GM23248 (cell line): ENCODE results near the gene BCKDK. TPM values are rescaled to one million over a fixed set of nuclear protein-coding genes. Genes with fewer than 3 reads are reported as not detected.

Experiments
- DNase-seq: peaks from one replicate; pipeline ENCODE4 v3.0.0-alpha.2; 2015
- H2AFZ ChIP-seq: fragments of 200-600 bp; sonication (generic); 2 replicates; pipeline ENCODE4 v1.6.1; 2016; ENCODE audit warnings: antibody characterized with exemption
- H3F3A ChIP-seq: fragments of 200-600 bp; sonication (generic); 2 replicates; pipeline ENCODE4 v1.6.1; 2016; ENCODE audit warnings: mild to moderate bottlenecking, antibody characterized with exemption, mixed run types; ENCODE audit not compliant: insufficient read depth
- H3K27ac ChIP-seq: fragments of 200-600 bp; sonication (generic); 2 replicates; pipeline ENCODE4 v1.5.1; 2016; ENCODE audit warnings: mild to moderate bottlenecking
- H3K27me3 ChIP-seq: fragments of 200-600 bp; sonication (generic); replicated peaks from 2 replicates; pipeline ENCODE4 v1.6.1; 2016; ENCODE audit warnings: mild to moderate bottlenecking; ENCODE audit not compliant: insufficient read depth
- H3K36me3 ChIP-seq: fragments of 200-600 bp; sonication (generic); 2 replicates; pipeline ENCODE4 v1.6.1; 2016; ENCODE audit warnings: low read depth, mild to moderate bottlenecking
- H3K4me1 ChIP-seq: fragments of 200-600 bp; sonication (generic); 2 replicates; pipeline ENCODE4 v1.6.1; 2016; ENCODE audit warnings: mild to moderate bottlenecking; ENCODE audit not compliant: insufficient read depth
- H3K4me2 ChIP-seq: fragments of 200-600 bp; sonication (generic); one replicate; pipeline ENCODE4 v1.6.1; 2016; ENCODE audit warnings: mild to moderate bottlenecking; ENCODE audit not compliant: unreplicated experiment
- H3K4me3 ChIP-seq: fragments of 200-600 bp; sonication (generic); 2 replicates; pipeline ENCODE4 v1.5.1; 2016; ENCODE audit warnings: mild to moderate bottlenecking
- H3K79me2 ChIP-seq: fragments of 200-600 bp; sonication (generic); 2 replicates; pipeline ENCODE4 v1.6.1; 2016; ENCODE audit warnings: mild to moderate bottlenecking; ENCODE audit not compliant: insufficient read depth
- H3K9ac ChIP-seq: fragments of 200-600 bp; sonication (generic); 2 replicates; pipeline ENCODE4 v1.6.1; 2016; ENCODE audit warnings: mild to moderate bottlenecking
- H3K9me2 ChIP-seq: fragments of 200-600 bp; sonication (generic); 2 replicates; pipeline ENCODE4 v1.6.1; 2016; ENCODE audit warnings: mixed run types, mild to moderate bottlenecking, moderate library complexity; ENCODE audit not compliant: insufficient read depth
- H3K9me3 ChIP-seq: fragments of 200-600 bp; sonication (generic); one replicate; pipeline ENCODE4 v1.6.1; 2017; ENCODE audit warnings: low read depth
- H4K20me1 ChIP-seq: fragments of 200-600 bp; sonication (generic); 2 replicates; pipeline ENCODE4 v1.6.0; 2016; ENCODE audit not compliant: insufficient read depth
- EZH2 ChIP-seq: fragments of 200-600 bp; sonication (generic); IDR thresholded peaks from 2 replicates; pipeline ENCODE4 v1.6.1; 2018; ENCODE audit warnings: antibody characterized with exemption, mild to moderate bottlenecking; ENCODE audit not compliant: insufficient read depth, poor library complexity, severe bottlenecking
- EZH2phosphoT487 ChIP-seq: fragments of 200-600 bp; sonication (generic); IDR thresholded peaks from 2 replicates; pipeline ENCODE4 v1.6.1; 2018; ENCODE audit warnings: antibody characterized with exemption, moderate library complexity, mild to moderate bottlenecking, low read depth; ENCODE audit not compliant: insufficient read depth
- WGBS, 2 experiments: methylation state at CpG; one replicate each; pipeline ENCODE4 v1.1.6; 2015 to 2017; ENCODE audit warnings: low lambda C conversion rate in 2 of 2, low coverage in 1 of 2; ENCODE audit errors: missing lambda C conversion rate in 2 of 2; 5-methylcytosine and 5-hydroxymethylcytosine counted together
- in situ Hi-C: fragments of 300-500 bp; cut with MboI; formaldehyde crosslinking; loops from 2 replicates; pipeline ENCODE4 v1.15.0; 2020
- polyA plus RNA-seq: library from polyadenylated mRNA; unstranded; fragments of >200 nt; fragmentation: Nextera tagmentation; extraction: Ambion mirVana; gene quantifications from 2 replicates; pipeline ENCODE4 v1.2.1, GENCODE V29; 2016
- total RNA-seq: library from RNA; depleted of rRNA; stranded (reverse); fragments of >200 nt; shearing (Covaris generic); gene quantifications from 2 replicates; pipeline ENCODE4 v1.2.3, GENCODE V29; 2014

The BCKDK gene
- total and polyA plus RNA-seq, 2 experiments from 2014 or later, result 71.4 to 108 TPM

- TF ChIP-seq EZH2phosphoT487, result no peak
- TF ChIP-seq EZH2, result no peak
- no peak for DNase-seq
- Histone ChIP-seq H3K9me2 (no peaks in the 10 kb centered on the region), H3K9me3 (no peaks in the 10 kb centered on the region), H4K20me1 (no peaks in the 10 kb centered on the region), H3K36me3 (peaks cover 20% of the 10 kb centered on the region), H3K27ac (no peak overlapping the region), H3K4me3 (no peak overlapping the region), H3K27me3 (no peaks in the 10 kb centered on the region), H3K9ac (no peak overlapping the region), H3K79me2 (0 out of 2 replicates have a peak, but pooled peaks cover under 1% of the 10 kb centered on the region), H2AFZ (no peak overlapping the region), H3F3A (no peaks in the 10 kb centered on the region), H3K4me2 (no peak overlapping the region), H3K4me1 (no peaks in the 10 kb centered on the region)
- in situ Hi-C loops, result no loop called here
- 98 to 100% methylated on average over 3 of the region's 3 CpGs for WGBS, 2 experiments
Measured at GRCh38 chr16:31125844-31126243, 17.7 kb downstream of the BCKDK start.

GRCh38 chr16:31127182-31127581 is 19.0 kb downstream of the BCKDK start:
- Histone ChIP-seq H2AFZ (no peak overlapping the region), H3K4me1 (no peaks in the 10 kb centered on the region), H3K9ac (no peak overlapping the region), H4K20me1 (no peaks in the 10 kb centered on the region), H3K9me2 (no peaks in the 10 kb centered on the region), H3K9me3 (no peaks in the 10 kb centered on the region), H3K4me2 (no peak overlapping the region), H3K27ac (no peak overlapping the region), H3K36me3 (peaks cover 10% of the 10 kb centered on the region), H3K27me3 (no peaks in the 10 kb centered on the region), H3K79me2 (no peaks in the 10 kb centered on the region), H3F3A (no peaks in the 10 kb centered on the region), H3K4me3 (no peak overlapping the region)
- no peak for DNase-seq
- TF ChIP-seq EZH2, result no peak
- TF ChIP-seq EZH2phosphoT487, result no peak
- in situ Hi-C loops, result no loop called here
- WGBS, 2 experiments, result 95 to 96% methylated on average over 13 of the region's 13 CpGs

GRCh38 chr16:31128711-31129567 is 20.8 kb downstream of the BCKDK start:
- 91 to 92% methylated on average over 14 of the region's 14 CpGs for WGBS, 2 experiments
- Histone ChIP-seq H3K4me1 (no peaks in the 10 kb centered on the region), H2AFZ (no peak overlapping the region), H3K9me2 (no peaks in the 10 kb centered on the region), H3K36me3 (peaks cover 3% of the 10 kb centered on the region; the same call in 1 of the 2 replicates), H3K79me2 (no peaks in the 10 kb centered on the region), H3K9ac (no peak overlapping the region), H3K4me2 (no peak overlapping the region), H3K9me3 (no peaks in the 10 kb centered on the region), H3K27me3 (no peaks in the 10 kb centered on the region), H3K4me3 (no peak overlapping the region), H4K20me1 (no peaks in the 10 kb centered on the region), H3K27ac (no peak overlapping the region), H3F3A (no peaks in the 10 kb centered on the region)
- DNase-seq, result no peak
- in situ Hi-C loops, result no loop called here
- TF ChIP-seq EZH2phosphoT487 (no peak), EZH2 (no peak)

GRCh38 chr16:31129568-31130335 is 21.6 kb downstream of the BCKDK start:
- Histone ChIP-seq H3K27me3 (no peaks in the 10 kb centered on the region), H3K4me1 (no peaks in the 10 kb centered on the region), H4K20me1 (no peaks in the 10 kb centered on the region), H3K9me2 (no peaks in the 10 kb centered on the region), H3K36me3 (no peaks in the 10 kb centered on the region; the same call in 1 of the 2 replicates), H3K4me3 (no peak overlapping the region), H3K9me3 (no peaks in the 10 kb centered on the region), H3K27ac (no peak overlapping the region), H3K79me2 (no peaks in the 10 kb centered on the region), H3K4me2 (no peak overlapping the region), H3K9ac (no peak overlapping the region), H2AFZ (no peak overlapping the region), H3F3A (no peaks in the 10 kb centered on the region)
- in situ Hi-C loops, result no loop called here
- no peak for TF ChIP-seq EZH2phosphoT487
- TF ChIP-seq EZH2, result no peak
- WGBS, 2 experiments, result 62 to 63% methylated on average over 28 to 29 of the region's 29 CpGs
- peak; percentile 33 for DNase-seq
